ENCODE measurements around the gene HOXB5.

HOXB5 gene

DNA sequence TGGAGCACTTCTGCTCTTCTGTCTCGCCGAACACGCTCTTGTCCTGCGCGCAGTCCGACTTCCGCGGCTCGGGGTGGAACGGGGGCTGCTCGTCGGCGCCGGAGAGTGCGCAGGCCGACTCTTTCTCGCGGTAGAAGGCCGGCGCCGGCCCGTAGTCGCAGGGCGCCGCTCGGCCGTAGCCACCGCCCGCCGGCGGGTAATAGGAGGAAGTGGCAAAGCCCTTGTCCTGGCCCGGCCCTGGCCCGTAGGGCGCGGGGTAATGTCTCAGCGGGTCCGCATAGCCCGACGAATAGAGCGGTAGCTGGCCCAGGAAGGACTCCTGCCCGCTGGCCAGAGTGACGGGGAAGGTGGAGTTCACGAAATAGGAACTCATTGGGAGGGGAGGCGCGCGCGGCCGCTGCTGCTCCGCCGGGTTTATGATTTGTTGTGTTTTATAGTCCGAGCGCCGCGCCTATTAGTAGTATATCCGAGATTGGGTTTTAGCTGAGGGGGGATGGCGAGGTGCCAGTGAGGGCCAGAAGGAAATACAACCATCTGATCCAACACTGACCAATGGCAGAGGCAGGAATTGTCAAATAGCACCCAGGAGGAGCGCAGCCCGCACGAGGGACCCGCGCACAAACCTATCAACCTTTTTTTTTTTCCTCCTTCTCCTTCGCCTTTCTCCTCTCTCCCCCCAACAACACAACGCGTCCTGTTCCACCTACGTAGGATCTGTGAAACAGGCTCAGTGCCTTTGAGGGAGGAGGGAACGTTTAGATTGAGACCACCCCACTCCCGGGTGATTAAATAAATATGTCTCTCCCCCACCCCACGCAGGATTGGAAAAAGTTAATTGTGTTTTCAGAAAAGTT, 4.4 kb upstream of the HOXB5 start:
- H3K4me1 ChIP-seq (ENCODE audit: control insufficient read depth, insufficient read depth, low read length, unreplicated experiment), result no peaks in the 10 kb centered on the region
- H3K27me3 ChIP-seq (ENCODE audit: insufficient read depth, low read length), result peaks cover 99% of the 10 kb centered on the region
- peak overlapping the region; percentile 38; the same call in 1 of the 2 replicates for H3K4me3 ChIP-seq (ENCODE audit: low read depth, low read length)
- no peaks in the 10 kb centered on the region for H3K36me3 ChIP-seq (ENCODE audit: insufficient read depth, low read length)
- no peak overlapping the region for H2AFZ ChIP-seq (ENCODE audit: low read length, unreplicated experiment)
- no peak overlapping the region for H3K27ac ChIP-seq (ENCODE audit: low read depth, low read length)
- no peaks in the 10 kb centered on the region for H3K79me2 ChIP-seq (ENCODE audit: control insufficient read depth, insufficient read depth, low read length, unreplicated experiment)

DNA sequence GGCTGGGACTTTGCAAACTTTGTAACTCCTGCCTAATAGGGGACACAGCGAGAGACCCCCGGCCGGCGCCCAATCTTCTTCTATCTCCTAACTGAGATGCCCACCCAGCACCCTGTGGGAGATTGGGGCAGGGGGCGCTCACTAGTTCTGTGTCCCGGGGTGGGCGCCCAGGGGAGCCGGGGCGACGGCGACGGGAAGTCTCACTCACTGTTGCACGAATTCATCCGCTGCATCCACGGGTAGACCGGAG, 3.9 kb upstream of the HOXB5 start:
- Histone ChIP-seq H3K27ac (ENCODE audit: low read depth, low read length) (no peak overlapping the region), H3K36me3 (ENCODE audit: insufficient read depth, low read length) (no peaks in the 10 kb centered on the region), H3K27me3 (ENCODE audit: insufficient read depth, low read length) (peaks cover 99% of the 10 kb centered on the region), H3K4me3 (ENCODE audit: low read depth, low read length) (0 out of 2 replicates have a peak overlapping the region, but pooled peaks have one; percentile 38), H2AFZ (ENCODE audit: low read length, unreplicated experiment) (no peak overlapping the region), H3K4me1 (ENCODE audit: control insufficient read depth, insufficient read depth, low read length, unreplicated experiment) (no peaks in the 10 kb centered on the region), H3K79me2 (ENCODE audit: control insufficient read depth, insufficient read depth, low read length, unreplicated experiment) (no peaks in the 10 kb centered on the region)

DNA sequence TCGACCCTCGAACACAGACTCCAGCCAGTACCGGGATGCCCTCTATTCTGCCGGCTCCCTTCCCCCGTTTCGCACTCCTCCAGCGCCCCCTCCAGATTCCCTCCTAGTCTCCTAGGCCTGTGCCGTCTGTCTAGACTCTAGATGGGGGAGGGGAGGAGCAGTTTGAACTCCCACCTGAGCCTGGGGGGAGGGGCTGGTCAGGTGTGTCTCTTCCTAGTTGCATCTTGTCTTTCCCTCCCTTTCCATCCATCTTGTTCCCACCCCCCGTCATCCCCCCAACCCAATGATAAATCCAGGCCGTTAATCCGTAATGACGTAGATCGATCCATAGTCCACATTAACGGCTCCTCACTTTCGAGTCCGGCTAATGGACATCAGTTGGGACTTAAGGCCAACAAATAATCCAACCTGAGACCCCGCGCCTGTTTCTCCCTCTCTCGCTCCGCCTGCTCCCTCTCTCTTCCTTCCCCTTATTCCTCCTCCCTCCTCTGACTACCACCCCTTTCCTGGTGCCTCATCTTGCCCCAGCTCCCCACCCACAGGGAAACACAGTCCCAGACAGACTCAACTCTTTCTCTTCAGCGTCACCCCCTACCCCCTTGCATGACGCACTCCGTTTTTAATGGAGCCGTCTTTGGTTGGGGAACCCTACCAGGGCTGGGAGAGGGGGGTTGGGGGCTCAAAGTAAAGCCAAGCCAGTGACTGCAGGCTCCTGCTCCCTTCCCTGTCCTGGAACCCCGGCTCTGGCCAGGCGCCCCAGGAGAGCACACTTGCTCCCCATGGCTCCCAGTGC, 3.4 kb upstream of the HOXB5 start:
- no peaks in the 10 kb centered on the region for H3K36me3 ChIP-seq (ENCODE audit: insufficient read depth, low read length)
- H3K79me2 ChIP-seq (ENCODE audit: control insufficient read depth, insufficient read depth, low read length, unreplicated experiment), result no peaks in the 10 kb centered on the region
- H2AFZ ChIP-seq (ENCODE audit: low read length, unreplicated experiment), result no peak overlapping the region
- H3K27me3 ChIP-seq (ENCODE audit: insufficient read depth, low read length), result peaks cover 99% of the 10 kb centered on the region
- no peak overlapping the region for H3K27ac ChIP-seq (ENCODE audit: low read depth, low read length)
- H3K4me1 ChIP-seq (ENCODE audit: control insufficient read depth, insufficient read depth, low read length, unreplicated experiment), result no peaks in the 10 kb centered on the region
- H3K4me3 ChIP-seq (ENCODE audit: low read depth, low read length), result no peak overlapping the region

DNA sequence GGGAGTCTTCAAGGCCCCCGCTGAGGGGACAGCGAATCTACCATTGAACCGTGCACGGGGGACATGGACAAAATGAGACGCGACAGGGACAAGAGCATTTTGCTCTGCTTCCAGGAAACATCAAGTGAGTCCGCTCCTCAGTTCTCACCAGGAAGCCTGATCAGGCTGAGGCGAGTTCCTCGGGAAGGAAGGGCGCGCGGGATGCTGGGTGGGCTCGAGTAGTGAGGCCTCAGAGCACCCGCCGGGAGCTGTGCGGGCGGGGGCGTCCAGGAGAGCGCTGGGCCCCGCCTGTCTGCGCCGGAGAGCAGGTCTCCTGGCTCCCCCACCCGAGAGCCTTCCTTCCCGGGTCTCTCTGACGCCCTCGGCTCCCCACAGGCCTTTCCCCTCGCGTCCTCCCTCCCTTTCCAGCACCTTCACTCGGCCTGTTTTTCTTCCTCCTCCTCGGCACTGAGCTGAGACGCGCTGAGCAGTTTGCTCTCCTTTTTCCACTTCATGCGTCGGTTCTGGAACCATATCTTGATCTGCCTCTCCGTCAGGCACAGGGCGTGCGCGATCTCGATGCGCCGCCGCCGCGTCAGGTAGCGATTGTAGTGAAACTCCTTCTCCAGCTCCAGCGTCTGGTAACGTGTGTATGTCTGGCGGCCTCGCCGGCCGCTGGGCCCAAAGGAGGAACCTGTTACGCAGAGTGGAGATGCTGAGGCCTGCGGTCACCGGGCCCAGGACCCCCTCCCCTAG, 2.6 kb upstream of the HOXB5 start:
- Histone ChIP-seq H3K4me3 (ENCODE audit: low read depth, low read length) (no peak overlapping the region), H3K27me3 (ENCODE audit: insufficient read depth, low read length) (peaks cover 99% of the 10 kb centered on the region), H3K36me3 (ENCODE audit: insufficient read depth, low read length) (no peaks in the 10 kb centered on the region), H3K79me2 (ENCODE audit: control insufficient read depth, insufficient read depth, low read length, unreplicated experiment) (no peaks in the 10 kb centered on the region), H3K4me1 (ENCODE audit: control insufficient read depth, insufficient read depth, low read length, unreplicated experiment) (no peaks in the 10 kb centered on the region), H3K27ac (ENCODE audit: low read depth, low read length) (no peak overlapping the region), H2AFZ (ENCODE audit: low read length, unreplicated experiment) (no peak overlapping the region)

DNA sequence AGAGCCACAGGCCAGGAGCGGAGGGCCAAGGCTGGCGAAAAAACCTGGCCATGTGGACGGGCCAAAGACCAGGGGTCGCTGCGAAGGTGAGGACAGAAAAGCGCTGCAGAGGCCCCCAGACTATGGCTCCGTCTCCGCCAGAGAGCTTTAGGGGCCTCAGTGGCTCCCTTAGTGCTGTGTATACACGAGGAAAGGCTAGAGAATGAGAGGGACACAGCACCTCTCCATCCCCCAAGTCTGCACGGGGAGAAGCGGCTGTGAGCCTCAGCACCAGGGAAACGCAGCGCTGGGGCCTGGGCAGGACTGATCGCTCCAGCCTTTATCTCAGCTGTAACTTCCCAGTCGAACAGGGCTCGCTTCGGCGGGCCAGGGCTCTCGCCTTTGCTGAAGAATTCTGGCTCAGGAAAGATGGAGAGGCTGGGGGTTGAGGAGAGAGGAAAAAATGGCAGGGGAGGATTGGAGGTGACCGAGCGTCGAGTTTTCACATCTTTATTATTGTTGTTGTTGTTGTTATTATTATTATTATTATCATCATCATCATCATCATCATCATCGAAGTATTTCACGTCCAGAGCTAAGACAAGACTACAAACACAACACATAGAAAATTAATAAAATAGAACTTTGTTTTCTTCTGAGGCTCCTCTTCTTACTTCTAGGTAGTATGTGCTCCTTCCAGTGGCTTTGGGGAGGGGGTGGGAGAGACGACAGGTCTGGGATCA, 1.9 kb upstream of the HOXB5 start:
- H3K4me3 ChIP-seq (ENCODE audit: low read depth, low read length), result no peak overlapping the region
- no peaks in the 10 kb centered on the region for H3K36me3 ChIP-seq (ENCODE audit: insufficient read depth, low read length)
- no peaks in the 10 kb centered on the region for H3K79me2 ChIP-seq (ENCODE audit: control insufficient read depth, insufficient read depth, low read length, unreplicated experiment)
- H2AFZ ChIP-seq (ENCODE audit: low read length, unreplicated experiment), result no peak overlapping the region
- H3K27ac ChIP-seq (ENCODE audit: low read depth, low read length), result no peak overlapping the region
- H3K4me1 ChIP-seq (ENCODE audit: control insufficient read depth, insufficient read depth, low read length, unreplicated experiment), result no peaks in the 10 kb centered on the region
- peaks cover 99% of the 10 kb centered on the region for H3K27me3 ChIP-seq (ENCODE audit: insufficient read depth, low read length)

DNA sequence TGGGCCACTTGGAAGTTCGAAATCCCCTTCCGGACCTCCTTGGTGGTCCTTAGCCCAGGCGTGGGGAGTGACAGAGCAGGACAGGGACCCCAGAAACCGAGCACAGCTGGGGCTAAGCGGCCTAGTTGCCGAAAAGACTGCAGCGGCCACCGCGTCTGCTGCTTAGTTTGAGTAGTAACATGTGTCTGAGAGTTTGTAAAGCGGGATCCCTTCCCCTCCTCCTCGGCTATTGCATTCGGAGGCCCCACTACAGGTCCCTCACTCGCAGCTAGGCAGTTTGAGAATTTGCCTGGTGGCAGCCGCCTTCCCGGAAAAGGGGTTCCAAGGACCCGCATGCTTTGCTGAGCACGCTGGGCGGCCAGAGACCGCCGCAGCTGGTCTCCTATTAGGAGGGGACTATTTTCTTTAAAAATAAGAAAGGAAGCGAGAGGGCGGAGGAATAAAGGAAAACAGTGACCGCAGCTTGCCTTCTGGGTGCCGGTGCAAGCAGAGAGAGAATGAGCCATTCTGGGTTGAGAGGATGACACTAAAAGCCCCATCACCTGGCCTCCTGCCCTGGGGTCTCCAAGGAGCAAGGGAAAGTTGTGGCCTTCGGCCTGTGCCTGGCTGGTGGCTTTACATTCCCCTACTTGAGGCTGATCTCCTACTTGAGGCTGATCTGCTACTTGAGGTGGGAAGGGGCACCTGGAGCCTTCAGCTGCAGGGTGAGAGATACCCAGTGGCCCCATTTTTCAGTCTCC, 1.1 kb upstream of the HOXB5 start:
- Histone ChIP-seq H3K79me2 (ENCODE audit: control insufficient read depth, insufficient read depth, low read length, unreplicated experiment) (no peaks in the 10 kb centered on the region), H3K4me3 (ENCODE audit: low read depth, low read length) (no peak overlapping the region), H3K27me3 (ENCODE audit: insufficient read depth, low read length) (peaks cover 99% of the 10 kb centered on the region), H3K36me3 (ENCODE audit: insufficient read depth, low read length) (no peaks in the 10 kb centered on the region), H3K4me1 (ENCODE audit: control insufficient read depth, insufficient read depth, low read length, unreplicated experiment) (no peaks in the 10 kb centered on the region), H3K27ac (ENCODE audit: low read depth, low read length) (no peak overlapping the region), H2AFZ (ENCODE audit: low read length, unreplicated experiment) (no peak overlapping the region)

DNA sequence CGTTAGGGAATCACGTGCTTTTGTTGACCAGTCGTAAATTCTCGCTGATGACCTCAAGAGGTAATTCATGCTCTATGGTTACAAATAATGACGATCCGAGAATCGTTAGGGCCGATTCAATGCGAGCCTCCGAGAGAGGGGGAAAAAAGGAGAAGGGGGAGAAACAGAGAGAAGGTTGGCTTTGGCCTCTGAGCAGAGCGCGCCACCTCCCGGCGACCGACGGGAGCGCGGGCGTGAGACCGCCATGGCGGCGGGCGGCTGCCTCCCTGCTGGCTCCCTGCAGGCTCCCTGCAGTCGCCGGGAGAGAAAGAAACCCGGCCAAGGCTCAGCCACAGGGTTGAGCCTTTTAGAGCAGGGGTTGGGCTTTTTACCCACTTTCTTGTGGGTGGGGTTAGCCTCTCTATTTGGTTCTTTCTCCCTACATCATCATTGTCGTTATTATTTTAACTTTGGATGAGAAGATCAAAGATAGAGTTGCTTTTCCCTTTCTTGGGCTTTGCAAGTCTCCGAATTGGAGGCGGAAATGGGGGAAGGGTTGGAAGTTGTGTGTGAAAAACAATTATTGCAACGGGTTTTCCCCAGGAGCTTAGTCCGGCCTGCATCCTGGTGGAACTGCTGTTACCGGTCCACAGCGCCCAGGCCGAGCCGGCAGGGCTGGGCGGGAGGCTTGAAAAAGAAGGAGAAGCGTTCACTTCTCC, 410 bp upstream of the HOXB5 start:
- no peaks in the 10 kb centered on the region for H3K4me1 ChIP-seq (ENCODE audit: control insufficient read depth, insufficient read depth, low read length, unreplicated experiment)
- no peak overlapping the region for H2AFZ ChIP-seq (ENCODE audit: low read length, unreplicated experiment)
- H3K79me2 ChIP-seq (ENCODE audit: control insufficient read depth, insufficient read depth, low read length, unreplicated experiment), result no peaks in the 10 kb centered on the region
- peak overlapping the region; percentile 39; the same call in 1 of the 2 replicates for H3K4me3 ChIP-seq (ENCODE audit: low read depth, low read length)
- H3K27me3 ChIP-seq (ENCODE audit: insufficient read depth, low read length), result peaks cover 99% of the 10 kb centered on the region
- no peak overlapping the region for H3K27ac ChIP-seq (ENCODE audit: low read depth, low read length)
- no peaks in the 10 kb centered on the region for H3K36me3 ChIP-seq (ENCODE audit: insufficient read depth, low read length)

DNA sequence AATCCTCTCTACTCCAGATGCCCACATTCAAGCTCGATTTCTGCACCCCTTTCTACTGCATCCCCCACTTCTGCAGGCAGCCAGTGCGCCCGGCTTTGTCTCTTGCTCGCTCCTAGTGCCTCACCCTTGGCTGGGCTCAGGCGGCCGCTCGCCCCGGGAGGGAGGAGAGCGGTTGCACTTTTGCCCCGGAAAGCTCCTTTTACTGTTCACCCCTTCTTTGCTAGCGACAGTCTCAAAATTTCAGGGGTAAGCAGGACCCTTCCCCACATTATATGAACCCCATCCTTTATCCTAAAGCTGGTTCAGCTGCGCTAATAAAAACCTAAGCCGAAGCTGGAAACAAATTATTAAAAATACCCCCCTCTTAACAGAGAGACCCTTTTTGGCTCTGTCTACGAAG, 1.0 kb downstream of the HOXB5 start:
- Histone ChIP-seq H3K36me3 (ENCODE audit: insufficient read depth, low read length) (no peaks in the 10 kb centered on the region), H2AFZ (ENCODE audit: low read length, unreplicated experiment) (no peak overlapping the region), H3K4me1 (ENCODE audit: control insufficient read depth, insufficient read depth, low read length, unreplicated experiment) (no peaks in the 10 kb centered on the region), H3K27ac (ENCODE audit: low read depth, low read length) (no peak overlapping the region), H3K79me2 (ENCODE audit: control insufficient read depth, insufficient read depth, low read length, unreplicated experiment) (no peaks in the 10 kb centered on the region), H3K27me3 (ENCODE audit: insufficient read depth, low read length) (peaks cover 99% of the 10 kb centered on the region), H3K4me3 (ENCODE audit: low read depth, low read length) (no peak overlapping the region)

DNA sequence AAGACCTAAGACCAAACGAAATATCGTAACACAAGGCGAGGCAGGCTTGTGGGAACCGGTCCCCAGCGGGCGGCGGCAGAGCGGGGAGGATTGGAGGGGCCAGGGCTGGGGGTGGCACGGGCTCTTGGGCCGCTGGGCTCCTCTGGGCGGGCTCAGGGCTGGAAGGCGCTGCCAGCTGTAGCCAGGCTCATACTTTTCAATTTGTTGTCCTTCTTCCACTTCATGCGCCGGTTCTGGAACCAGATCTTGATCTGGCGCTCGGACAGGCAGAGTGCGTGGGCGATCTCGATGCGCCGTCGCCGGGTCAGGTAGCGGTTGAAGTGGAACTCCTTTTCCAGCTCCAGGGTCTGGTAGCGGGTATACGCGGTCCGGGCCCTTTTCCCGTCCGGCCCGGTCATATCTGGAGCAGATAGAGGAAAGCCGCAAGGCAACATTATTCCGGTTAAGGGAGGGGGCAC, 1.5 kb downstream of the HOXB5 start:
- H3K79me2 ChIP-seq (ENCODE audit: control insufficient read depth, insufficient read depth, low read length, unreplicated experiment), result no peaks in the 10 kb centered on the region
- H3K27ac ChIP-seq (ENCODE audit: low read depth, low read length), result no peak overlapping the region
- no peaks in the 10 kb centered on the region for H3K36me3 ChIP-seq (ENCODE audit: insufficient read depth, low read length)
- H3K27me3 ChIP-seq (ENCODE audit: insufficient read depth, low read length), result peaks cover 99% of the 10 kb centered on the region
- no peaks in the 10 kb centered on the region for H3K4me1 ChIP-seq (ENCODE audit: control insufficient read depth, insufficient read depth, low read length, unreplicated experiment)
- H2AFZ ChIP-seq (ENCODE audit: low read length, unreplicated experiment), result no peak overlapping the region
- no peak overlapping the region for H3K4me3 ChIP-seq (ENCODE audit: low read depth, low read length)
